Ovary (tissue), 3 donors: Measurements from ENCODE around the gene ACTG1.

Experiments used
- CTCF ChIP-seq, 3 donors: fragments of 450-650 bp in 2 of 3; fragments of 200-600 bp in 1 of 3; IDR thresholded peaks; one replicate each; pipeline versions ENCODE4 v1.5.1 to v1.8.0; 2016 to 2022; ENCODE audit warnings: antibody characterized with exemption in 3 of 3, mild to moderate bottlenecking in 1 of 3
- POLR2A ChIP-seq: fragments of 450-650 bp; IDR thresholded peaks from one replicate; pipeline ENCODE4 v1.6.1; 2017; ENCODE audit warnings: antibody characterized with exemption, mild to moderate bottlenecking, moderate library complexity
- donor health status: DM: no; HTN: no; CAD: no.

- TF ChIP-seq CTCF (IDR thresholded peaks at IDR 0.05) = no peak
- TF ChIP-seq POLR2A = no peak
Measured at GRCh38 chr17:81462506-81463125, 50.0 kb downstream of the ACTG1 start.
